Neuronal stem cell (in vitro differentiated cells): ENCODE measurements around the gene PATJ.
"Not testable (repeated sequence)": the region's sequence is repeated elsewhere in the genome, so short reads cannot be mapped to it uniquely, and the experiment has no call there.

Source experiments
- DNase-seq: peaks from one replicate; pipeline ENCODE4 v3.0.0-alpha.2; 2013; ENCODE audit warnings: low spot score
- H2AFZ ChIP-seq: one replicate; pipeline ENCODE4 v1.6.1; 2013; ENCODE audit warnings: mild to moderate bottlenecking, low read length, inconsistent platforms
- H2AK5ac ChIP-seq: 2 replicates; pipeline ENCODE4 v1.6.1; 2013; ENCODE audit warnings: low read depth, mild to moderate bottlenecking, inconsistent platforms, low read length, moderate library complexity, mixed read lengths
- H2BK120ac ChIP-seq: 2 replicates; pipeline ENCODE4 v1.6.1; 2013; ENCODE audit warnings: low read depth, mild to moderate bottlenecking, inconsistent platforms, low read length, moderate library complexity, mixed read lengths
- H2BK12ac ChIP-seq: one replicate; pipeline ENCODE4 v1.6.1; 2013; ENCODE audit warnings: low read length, inconsistent platforms
- H2BK15ac ChIP-seq: 2 replicates; pipeline ENCODE4 v1.6.1; 2013; ENCODE audit warnings: mild to moderate bottlenecking, low read length, inconsistent platforms, mixed read lengths
- H2BK5ac ChIP-seq: one replicate; pipeline ENCODE4 v1.6.1; 2013; ENCODE audit warnings: inconsistent platforms, mild to moderate bottlenecking, low read length, moderate library complexity
- H3K14ac ChIP-seq: one replicate; pipeline ENCODE4 v1.6.1; 2013; ENCODE audit warnings: low read length, inconsistent platforms
- H3K18ac ChIP-seq: 2 replicates; pipeline ENCODE4 v1.6.1; 2013; ENCODE audit warnings: low read length, inconsistent platforms
- H3K23ac ChIP-seq: 2 replicates; pipeline ENCODE4 v1.6.1; 2013; ENCODE audit warnings: low read depth, mild to moderate bottlenecking, mixed read lengths, low read length, inconsistent platforms; ENCODE audit not compliant: poor library complexity
- H3K27ac ChIP-seq: replicated peaks from 3 replicates; pipeline ENCODE4 v1.5.1; 2013; ENCODE audit warnings: low read length, inconsistent platforms
- H3K27me3 ChIP-seq, 3 experiments: 2 replicates each; pipeline ENCODE4 v1.6.1; 2013; ENCODE audit warnings: low read length in 3 of 3, mild to moderate bottlenecking in 2 of 3, inconsistent platforms in 1 of 3, low read depth in 1 of 3, mixed read lengths in 1 of 3, moderate library complexity in 1 of 3; ENCODE audit not compliant: control insufficient read depth in 3 of 3, insufficient read depth in 3 of 3
- H3K36me3 ChIP-seq, 2 donors: replicated peaks in 1 of 2; 2 replicates each; pipeline ENCODE4 v1.6.1; 2013; ENCODE audit warnings: low read length in 2 of 2; ENCODE audit not compliant: control insufficient read depth in 2 of 2, insufficient read depth in 2 of 2
- H3K4ac ChIP-seq: 2 replicates; pipeline ENCODE4 v1.6.1; 2013; ENCODE audit warnings: inconsistent platforms, mild to moderate bottlenecking, low read length, moderate library complexity
- H3K4me1 ChIP-seq, 2 donors: 1 replicate in 1 of 2; 2 replicates in 1 of 2; pipeline ENCODE4 v1.6.1; 2013; ENCODE audit warnings: low read length in 2 of 2, low read depth in 1 of 2; ENCODE audit not compliant: control insufficient read depth in 2 of 2, insufficient read depth in 1 of 2
- H3K4me2 ChIP-seq: one replicate; pipeline ENCODE4 v1.6.1; 2013; ENCODE audit warnings: mild to moderate bottlenecking, low read length, inconsistent platforms; ENCODE audit not compliant: insufficient read depth, poor library complexity, severe bottlenecking
- H3K4me3 ChIP-seq, 2 donors: 2 replicates each; pipeline ENCODE4 v1.5.1; 2013; ENCODE audit warnings: low read length in 2 of 2, mild to moderate bottlenecking in 2 of 2, inconsistent platforms in 1 of 2, moderate library complexity in 1 of 2
- H3K79me1 ChIP-seq: one replicate; pipeline ENCODE4 v1.6.1; 2013; ENCODE audit warnings: low read depth, mild to moderate bottlenecking, inconsistent platforms, low read length, moderate library complexity
- H3K9ac ChIP-seq: one replicate; pipeline ENCODE4 v1.6.1; 2013; ENCODE audit warnings: mild to moderate bottlenecking, low read depth, low read length, inconsistent platforms; ENCODE audit not compliant: poor library complexity
- H3K9me3 ChIP-seq, 2 donors: replicated peaks in 1 of 2; 2 replicates each; pipeline versions ENCODE3 to v1.6.1; 2013; ENCODE audit warnings: low read length in 2 of 2, mild to moderate bottlenecking in 2 of 2, inconsistent platforms in 1 of 2, low read depth in 1 of 2, mixed read lengths in 1 of 2, moderate library complexity in 1 of 2; ENCODE audit not compliant: control insufficient read depth in 2 of 2, insufficient read depth in 1 of 2
- H4K8ac ChIP-seq: one replicate; pipeline ENCODE4 v1.6.1; 2013; ENCODE audit warnings: low read depth, mild to moderate bottlenecking, inconsistent platforms, low read length, moderate library complexity
- H4K91ac ChIP-seq: one replicate; pipeline ENCODE4 v1.6.1; 2013; ENCODE audit warnings: low read length, low read depth, mild to moderate bottlenecking, inconsistent platforms; ENCODE audit not compliant: poor library complexity
- WGBS, 2 donors: extraction: QIAGEN DNeasy Blood & Tissue Kit; methylation state at CpG; one replicate each; pipeline ENCODE4 v1.1.7; 2013; ENCODE audit warnings: missing lambda C conversion rate in 2 of 2, mixed read lengths in 1 of 2; ENCODE audit not compliant: insufficient read length in 2 of 2, insufficient replicate concordance in 1 of 2; ENCODE audit errors: extremely low coverage in 2 of 2; 5-methylcytosine and 5-hydroxymethylcytosine counted together

Gene PATJ

GRCh38 chr1:62180639-62181038 lies 438.4 kb downstream of the PATJ start:
- H3K18ac ChIP-seq, result no peak overlapping the region
- no peak overlapping the region for H3K4me2 ChIP-seq
- no peak overlapping the region for H3K4ac ChIP-seq
- H4K8ac ChIP-seq, result no peak overlapping the region
- WGBS, 2 donors, result no CpG with 5 or more reads among the region's 6 CpGs
- no peak overlapping the region for H2AFZ ChIP-seq
- H2BK12ac ChIP-seq, result no peak overlapping the region
- H3K4me3 ChIP-seq, result no peak overlapping the region
- H3K9me3 ChIP-seq, result no peaks in the 10 kb centered on the region
- H3K27ac ChIP-seq, result no peak overlapping the region
- H2BK15ac ChIP-seq, result no peak overlapping the region
- H2AK5ac ChIP-seq, result no peak overlapping the region
- no peaks in the 10 kb centered on the region for H3K36me3 ChIP-seq
- H3K23ac ChIP-seq, result no peak overlapping the region
- peaks cover 0 to 6% (median 0%) of the 10 kb centered on the region in 3 experiments for H3K27me3 ChIP-seq
- H3K14ac ChIP-seq, result no peak overlapping the region
- peaks cover 0 to 10% of the 10 kb centered on the region in 2 donors for H3K4me1 ChIP-seq
- H2BK120ac ChIP-seq, result no peak overlapping the region
- no peak for DNase-seq
- no peak overlapping the region for H3K9ac ChIP-seq
- no peaks in the 10 kb centered on the region for H3K79me1 ChIP-seq
- H4K91ac ChIP-seq, result no peak overlapping the region
- H2BK5ac ChIP-seq, result no peak overlapping the region

GRCh38 chr1:62181532-62181931 lies 439.3 kb downstream of the PATJ start:
- peaks cover 0 to 6% (median 0%) of the 10 kb centered on the region in 3 experiments for H3K27me3 ChIP-seq
- H3K79me1 ChIP-seq, result no peaks in the 10 kb centered on the region
- peak overlapping the region; percentile 12 for H3K18ac ChIP-seq
- H2BK15ac ChIP-seq, result no peak overlapping the region
- H3K4me2 ChIP-seq, result no peak overlapping the region
- H2AK5ac ChIP-seq, result no peak overlapping the region
- H2BK12ac ChIP-seq, result no peak overlapping the region
- no peak overlapping the region for H2BK5ac ChIP-seq
- no peak overlapping the region for H3K23ac ChIP-seq
- no peaks in the 10 kb centered on the region for H3K9me3 ChIP-seq
- no peak overlapping the region for H3K9ac ChIP-seq
- H3K14ac ChIP-seq, result no peak overlapping the region
- H4K91ac ChIP-seq, result no peak overlapping the region
- WGBS, 2 donors, result no CpG with 5 or more reads among the region's 7 CpGs
- H3K4ac ChIP-seq, result no peak overlapping the region
- no peaks in the 10 kb centered on the region for H3K36me3 ChIP-seq
- peaks cover 0 to 10% of the 10 kb centered on the region in 2 donors for H3K4me1 ChIP-seq
- peak overlapping the region; percentile 79 for H3K27ac ChIP-seq
- no peak overlapping the region for H2BK120ac ChIP-seq
- no peak overlapping the region for H3K4me3 ChIP-seq
- H2AFZ ChIP-seq, result no peak overlapping the region
- no peak overlapping the region for H4K8ac ChIP-seq
- DNase-seq, result no peak

- not testable (repeated sequence) for H2BK5ac ChIP-seq, H3K36me3 ChIP-seq, H3K4me3 ChIP-seq, H4K91ac ChIP-seq, H3K18ac ChIP-seq, H3K9me3 ChIP-seq, H3K79me1 ChIP-seq, H2BK120ac ChIP-seq, H3K27me3 ChIP-seq, H2BK15ac ChIP-seq, H4K8ac ChIP-seq, H2AFZ ChIP-seq, H3K4ac ChIP-seq, H3K9ac ChIP-seq, H2BK12ac ChIP-seq, DNase-seq, H3K4me2 ChIP-seq, H3K14ac ChIP-seq, H2AK5ac ChIP-seq, H3K23ac ChIP-seq
- H3K27ac ChIP-seq, result peak overlapping the region; percentile 79
- no CpG with 5 or more reads among the region's 8 CpGs for WGBS, 2 donors
- H3K4me1 ChIP-seq, result peaks cover 0 to 10% of the 10 kb centered on the region in 2 donors
Measured at GRCh38 chr1:62182157-62182556, 439.9 kb downstream of the PATJ start.

- H3K27me3 ChIP-seq, H4K8ac ChIP-seq, H3K9ac ChIP-seq, H3K14ac ChIP-seq, H2BK120ac ChIP-seq, H3K4ac ChIP-seq, H3K79me1 ChIP-seq, H2BK5ac ChIP-seq, H2AK5ac ChIP-seq, H3K23ac ChIP-seq, H3K9me3 ChIP-seq, DNase-seq, H3K4me2 ChIP-seq, H2BK15ac ChIP-seq, H3K36me3 ChIP-seq, H2BK12ac ChIP-seq, H3K4me3 ChIP-seq, H4K91ac ChIP-seq: not testable (repeated sequence)
- Histone ChIP-seq H3K4me1 (peaks cover 0 to 10% of the 10 kb centered on the region in 2 donors), H3K18ac (peak overlapping the region; percentile 79), H3K27ac (peak overlapping the region; percentile 79), H2AFZ (peak overlapping the region; percentile 53)
- no CpG with 5 or more reads among the region's 11 CpGs for WGBS, 2 donors
Measured at GRCh38 chr1:62183164-62184020, 441.1 kb downstream of the PATJ start.
